Tibial nerve (tissue), 3 donors: ENCODE data around the gene FGF10.

Experiments used
- CTCF ChIP-seq, 5 experiments: fragments of 200-600 bp in 3 of 5; fragments of 450-650 bp in 2 of 5; sonication (generic) in 3 of 5; IDR thresholded peaks; one replicate each; pipeline ENCODE4 v1.5.1; 2016 to 2019; ENCODE audit warnings: antibody characterized with exemption in 5 of 5, mild to moderate bottlenecking in 3 of 5, moderate library complexity in 2 of 5
- POLR2A ChIP-seq, 2 donors: fragments of 450-650 bp; IDR thresholded peaks; one replicate each; pipeline ENCODE4 v1.6.1; 2017; ENCODE audit warnings: antibody characterized with exemption in 2 of 2, mild to moderate bottlenecking in 2 of 2, moderate library complexity in 2 of 2

GRCh38 chr5:44389823-44390143, 563 bp upstream of the FGF10 start:
- TF ChIP-seq CTCF (IDR thresholded peaks at IDR 0.05): no peak
- no peak for TF ChIP-seq POLR2A (IDR thresholded peaks at IDR 0.05)
